ENCODE data around the gene EIF4H.
A peak's percentile ranks its signal among the peaks of the same experiment; 100 is the strongest.

Gene EIF4H

DNA sequence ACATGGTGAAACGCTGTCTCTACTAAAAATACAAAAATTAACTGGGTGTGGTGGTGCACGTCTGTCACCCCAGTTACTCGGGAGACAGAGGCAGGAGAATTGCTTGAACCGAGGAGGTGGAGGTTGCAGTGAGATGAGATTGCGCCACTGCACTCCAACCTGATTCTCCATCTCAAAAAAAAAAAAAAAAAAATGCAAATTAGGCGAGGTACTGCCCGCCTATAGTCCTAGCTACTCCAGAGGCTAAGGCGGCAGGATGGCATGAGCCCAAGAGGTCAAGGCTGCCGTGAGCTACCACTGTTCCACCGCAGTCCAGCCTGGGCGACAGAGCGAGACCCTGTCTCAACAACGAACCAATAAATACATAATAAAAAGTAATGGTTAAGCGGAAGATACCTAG, 1.1 kb upstream of the EIF4H start:
- peaks cover 15 to 24% (median 21%) of the 10 kb centered on the region in 11 experiments; a peak in 21 of 22 replicates for H3K36me3 ChIP-seq
- peak overlapping the region; percentile 89 to 100 (median 94) for H3K4me2 ChIP-seq
- H4K20me1 ChIP-seq, result peaks cover 35 to 39% (median 37%) of the 10 kb centered on the region in 11 experiments
- peak overlapping the region; percentile 83 to 98 (median 94); a peak in 18 of 20 replicates for H3K4me3 ChIP-seq
- TF ChIP-seq Cebpa-rat (IDR thresholded peaks at IDR 0.05), result peak in 1 of 11 experiments; percentile 36; a peak in 1 of 22 replicates
- peaks cover 38 to 49% (median 40%) of the 10 kb centered on the region in 10 experiments for H3K4me1 ChIP-seq
- no peaks in the 10 kb centered on the region for H3K27me3 ChIP-seq
- peak overlapping the region in 9 of 11 experiments; percentile 97 to 99 (median 99); a peak in 15 of 22 replicates for H3K27ac ChIP-seq
- peak overlapping the region; percentile 98 to 100 (median 99); a peak in 19 of 22 replicates for H3K9ac ChIP-seq
- H3K9me3 ChIP-seq (replicated peaks in 1 of 11), result no peaks in the 10 kb centered on the region

DNA sequence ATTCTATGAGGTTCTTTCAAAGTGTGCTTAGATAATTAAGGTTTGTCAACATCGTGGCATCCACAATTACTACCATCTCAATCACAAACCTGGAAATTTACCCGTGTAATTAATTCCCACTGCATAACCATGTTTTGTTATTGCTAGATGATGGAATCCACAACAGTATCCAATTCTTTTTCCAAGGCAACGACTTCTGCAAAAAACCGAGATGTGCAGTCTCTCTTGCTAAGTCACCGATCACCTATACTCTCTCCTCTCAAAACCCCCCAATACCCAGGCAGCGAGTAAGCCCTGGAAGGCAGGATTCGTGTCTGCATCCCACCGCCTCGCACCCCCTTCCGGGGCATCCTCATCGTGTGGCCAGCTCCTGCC, 678 bp upstream of the EIF4H start:
- Histone ChIP-seq H3K27me3 (no peaks in the 10 kb centered on the region), H4K20me1 (peaks cover 39 to 43% (median 41%) of the 10 kb centered on the region in 11 experiments), H3K27ac (peak overlapping the region; percentile 97 to 99 (median 99)), H3K4me1 (peaks cover 42 to 50% (median 44%) of the 10 kb centered on the region in 10 experiments), H3K9ac (peak overlapping the region; percentile 98 to 100 (median 99)), H3K4me2 (peak overlapping the region; percentile 89 to 100 (median 94)), H3K4me3 (peak overlapping the region; percentile 83 to 98 (median 94)), H3K9me3 (replicated peaks in 1 of 11) (no peaks in the 10 kb centered on the region), H3K36me3 (peaks cover 18 to 28% (median 25%) of the 10 kb centered on the region in 11 experiments)
- TF ChIP-seq Cebpa-rat (IDR thresholded peaks at IDR 0.05), result no peak

DNA sequence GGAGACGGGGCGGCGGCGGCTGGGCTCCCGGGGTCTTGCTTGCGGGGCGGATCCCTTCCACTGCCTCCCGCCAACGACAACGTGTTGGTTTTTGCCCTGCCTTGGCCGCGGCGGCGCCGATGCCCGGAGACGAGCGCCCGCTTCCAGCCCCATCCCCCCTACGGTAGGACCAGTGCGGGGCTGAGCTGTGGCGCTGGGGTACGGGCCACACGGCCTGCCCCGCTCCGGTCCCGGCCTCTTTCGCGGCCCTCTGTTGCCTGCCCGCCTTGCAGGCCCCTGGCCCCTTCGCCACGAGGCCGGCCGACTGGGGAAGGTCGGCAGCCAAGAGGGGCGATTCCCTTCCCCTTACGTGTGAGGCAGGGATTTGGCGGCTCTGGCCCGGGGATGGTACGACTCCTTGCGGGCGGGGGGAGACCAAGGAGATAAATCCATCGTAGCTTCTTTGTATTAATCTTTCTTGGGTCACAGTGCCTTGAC, 488 bp downstream of the EIF4H start:
- Histone ChIP-seq H3K9ac (peak overlapping the region; percentile 98 to 100 (median 99)), H3K36me3 (peaks cover 30 to 40% (median 37%) of the 10 kb centered on the region in 11 experiments), H3K4me2 (peak overlapping the region; percentile 84 to 100 (median 94)), H3K4me3 (peak overlapping the region; percentile 83 to 98 (median 94)), H4K20me1 (peaks cover 50 to 54% (median 53%) of the 10 kb centered on the region in 11 experiments), H3K4me1 (peaks cover 53 to 61% (median 56%) of the 10 kb centered on the region in 10 experiments), H3K27me3 (no peaks in the 10 kb centered on the region), H3K27ac (peak overlapping the region; percentile 97 to 99 (median 99)), H3K9me3 (replicated peaks in 1 of 11) (no peaks in the 10 kb centered on the region)
- no peak for TF ChIP-seq Cebpa-rat (IDR thresholded peaks at IDR 0.05)

DNA sequence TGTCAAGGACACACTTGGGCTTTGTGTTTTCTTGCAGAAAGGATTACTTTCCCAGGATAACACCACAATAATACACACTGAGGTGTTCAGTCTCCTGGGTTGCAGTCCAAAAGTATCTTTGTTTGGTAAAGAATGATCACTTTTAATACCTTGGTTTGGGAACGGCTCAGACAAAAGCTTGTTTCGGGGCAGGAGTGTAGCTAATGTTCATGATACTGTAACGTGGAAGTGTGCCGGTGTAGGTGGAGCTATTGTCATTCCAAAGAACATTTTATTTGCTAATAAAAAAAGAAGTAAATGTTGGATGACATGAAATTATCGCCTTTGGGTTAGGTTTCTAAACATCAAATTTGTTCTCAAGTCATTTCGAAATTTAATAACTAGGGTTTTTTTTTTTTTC, 1.2 kb downstream of the EIF4H start:
- no peaks in the 10 kb centered on the region for H3K9me3 ChIP-seq (replicated peaks in 1 of 11)
- H3K4me3 ChIP-seq, result peak overlapping the region; percentile 83 to 98 (median 94)
- H4K20me1 ChIP-seq, result peaks cover 57 to 61% (median 60%) of the 10 kb centered on the region in 11 experiments
- H3K9ac ChIP-seq, result peak overlapping the region; percentile 98 to 100 (median 99)
- H3K4me1 ChIP-seq, result peaks cover 53 to 66% (median 62%) of the 10 kb centered on the region in 10 experiments
- TF ChIP-seq Cebpa-rat (IDR thresholded peaks at IDR 0.05), result no peak
- peak overlapping the region; percentile 84 to 100 (median 94) for H3K4me2 ChIP-seq
- no peaks in the 10 kb centered on the region for H3K27me3 ChIP-seq
- H3K27ac ChIP-seq, result peak overlapping the region; percentile 97 to 99 (median 99); a peak in 21 of 22 replicates
- H3K36me3 ChIP-seq, result peaks cover 37 to 47% (median 44%) of the 10 kb centered on the region in 11 experiments

DNA sequence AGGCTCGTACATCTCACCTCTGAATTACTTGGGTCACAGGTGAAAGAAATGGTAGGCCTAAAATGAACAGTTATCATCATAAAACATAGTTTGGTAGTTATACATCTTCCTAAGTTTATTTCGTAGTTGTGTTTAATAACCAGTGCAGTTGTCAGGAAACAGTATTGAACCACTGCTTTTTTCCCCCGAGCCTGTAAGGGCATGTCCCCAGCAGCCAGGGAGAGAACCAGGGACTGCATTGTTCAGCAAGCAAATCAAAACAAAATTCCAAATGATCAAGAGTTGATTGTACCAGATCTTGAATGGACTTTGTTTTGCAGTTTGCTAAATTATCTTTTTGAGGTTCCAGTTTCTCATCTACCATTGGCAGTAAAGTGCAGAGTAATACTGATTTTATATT, 2.4 kb downstream of the EIF4H start:
- Histone ChIP-seq H3K27me3 (no peaks in the 10 kb centered on the region), H3K9ac (peak overlapping the region; percentile 27 to 100 (median 99); a peak in 18 of 22 replicates), H3K4me1 (peaks cover 63 to 74% (median 70%) of the 10 kb centered on the region in 10 experiments), H4K20me1 (peaks cover 69 to 73% (median 72%) of the 10 kb centered on the region in 11 experiments), H3K4me3 (peak overlapping the region; percentile 4 to 98 (median 92); a peak in 16 of 20 replicates), H3K27ac (peak overlapping the region in 4 of 11 experiments; percentile 13 to 56 (median 21); a peak in 3 of 22 replicates), H3K4me2 (peak overlapping the region; percentile 84 to 100 (median 94)), H3K9me3 (replicated peaks in 1 of 11) (no peaks in the 10 kb centered on the region), H3K36me3 (peaks cover 48 to 59% (median 56%) of the 10 kb centered on the region in 11 experiments)
- TF ChIP-seq Cebpa-rat (IDR thresholded peaks at IDR 0.05), result no peak

DNA sequence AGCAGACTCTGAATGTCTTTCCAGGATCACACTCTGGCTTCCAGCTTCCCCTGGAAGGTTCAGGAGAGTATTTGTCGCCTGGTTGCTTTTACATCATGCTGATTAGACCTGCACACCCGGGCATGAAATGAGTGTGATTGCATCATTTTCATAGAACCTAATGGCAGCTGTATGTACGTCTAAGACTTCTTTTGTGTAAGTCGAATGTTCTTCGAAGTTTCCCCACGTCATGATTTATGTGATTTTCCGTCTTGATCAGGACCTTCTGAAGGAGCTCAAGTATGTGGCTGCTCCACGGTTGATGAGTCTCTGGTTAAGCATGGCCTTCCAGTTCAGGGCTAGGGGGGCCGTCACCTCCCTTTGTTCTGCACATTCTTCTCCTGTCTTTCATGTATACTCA, 4.5 kb downstream of the EIF4H start:
- TF ChIP-seq Cebpa-rat (IDR thresholded peaks at IDR 0.05), result peak in 5 of 11 experiments; percentile 15 to 81 (median 55); a peak in 5 of 22 replicates
- Histone ChIP-seq H3K27ac (peak overlapping the region in 4 of 11 experiments; percentile 15 to 56 (median 36); a peak in 6 of 22 replicates), H3K4me2 (peak overlapping the region; percentile 84 to 100 (median 94))

DNA sequence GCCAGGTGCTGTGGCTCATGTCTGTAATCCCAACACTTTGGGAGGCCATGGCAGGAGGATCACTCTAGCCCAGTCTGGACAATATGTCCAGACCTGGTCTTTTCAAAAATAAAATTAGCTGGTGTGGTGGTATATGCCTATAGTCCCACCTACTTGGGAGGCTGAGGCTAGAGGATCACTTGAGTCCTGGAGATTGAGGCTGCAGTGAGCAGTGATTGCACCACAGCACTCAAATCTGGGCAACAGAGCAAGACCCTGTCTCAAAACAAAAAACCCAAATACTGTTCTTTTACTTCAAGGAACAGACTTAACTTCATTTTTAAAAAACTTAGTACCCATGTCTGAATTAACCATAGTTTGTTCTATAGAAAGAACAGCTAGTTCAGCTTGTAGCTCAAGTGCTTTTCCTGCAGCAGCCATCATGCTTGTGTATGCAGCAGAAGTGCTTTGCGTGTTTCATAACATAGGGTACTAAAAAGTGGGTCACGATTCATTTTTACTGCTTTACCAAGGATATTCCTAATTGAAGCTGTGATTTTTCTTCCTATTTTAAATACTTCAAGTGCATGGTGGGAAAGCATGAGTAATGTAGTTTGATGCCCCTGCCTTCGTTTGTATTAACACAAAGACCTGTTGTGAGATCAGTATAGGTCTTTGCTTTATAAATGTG, 5.9 kb downstream of the EIF4H start:
- Histone ChIP-seq H4K20me1 (peaks cover 100% of the 10 kb centered on the region in 11 experiments), H3K9me3 (replicated peaks in 1 of 11) (no peaks in the 10 kb centered on the region), H3K27me3 (no peaks in the 10 kb centered on the region), H3K4me2 (peak overlapping the region in 7 of 11 experiments; percentile 2 to 100 (median 86); a peak in 7 of 22 replicates), H3K9ac (no peak overlapping the region), H3K36me3 (peaks cover 59 to 94% (median 88%) of the 10 kb centered on the region in 11 experiments), H3K4me1 (peaks cover 84 to 97% (median 89%) of the 10 kb centered on the region in 10 experiments), H3K27ac (no peak overlapping the region), H3K4me3 (no peak overlapping the region)
- TF ChIP-seq Cebpa-rat (IDR thresholded peaks at IDR 0.05), result no peak

More for the DNA sequence above, 4.5 kb downstream of the EIF4H start:
- Histone ChIP-seq H4K20me1 (peaks cover 90 to 94% (median 93%) of the 10 kb centered on the region in 11 experiments), H3K9ac (peak overlapping the region in 4 of 11 experiments; percentile 22 to 99 (median 99); a peak in 6 of 22 replicates), H3K4me1 (peaks cover 72 to 84% (median 77%) of the 10 kb centered on the region in 10 experiments), H3K27me3 (no peaks in the 10 kb centered on the region), H3K9me3 (replicated peaks in 1 of 11) (no peaks in the 10 kb centered on the region), H3K4me3 (no peak overlapping the region), H3K36me3 (peaks cover 59 to 80% (median 74%) of the 10 kb centered on the region in 11 experiments)

DNA sequence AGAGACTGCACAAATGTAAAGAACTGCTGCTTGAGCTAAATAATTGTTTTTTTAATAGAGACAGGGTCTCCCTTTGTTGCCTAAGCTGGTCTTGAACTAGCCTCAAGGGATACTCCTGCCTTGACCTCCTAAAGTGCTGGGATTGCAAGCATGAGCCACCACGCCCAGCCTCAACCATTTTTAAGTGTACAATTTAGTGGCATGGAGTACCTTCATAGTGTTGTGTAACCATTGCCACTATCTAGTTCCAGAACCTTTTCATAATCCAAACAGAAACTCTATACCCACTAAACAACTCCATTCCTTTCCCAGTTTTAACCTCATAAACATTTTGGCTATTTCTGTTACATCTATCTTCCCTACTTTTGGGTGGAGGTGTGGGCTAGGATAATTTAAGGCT, 6.7 kb downstream of the EIF4H start:
- no peaks in the 10 kb centered on the region for H3K27me3 ChIP-seq
- no peak for TF ChIP-seq Cebpa-rat (IDR thresholded peaks at IDR 0.05)
- peaks cover 100% of the 10 kb centered on the region in 11 experiments for H4K20me1 ChIP-seq
- H3K9me3 ChIP-seq (replicated peaks in 1 of 11), result no peaks in the 10 kb centered on the region
- H3K36me3 ChIP-seq, result peaks cover 59 to 100% (median 91%) of the 10 kb centered on the region in 11 experiments
- no peak overlapping the region for H3K9ac ChIP-seq
- H3K4me3 ChIP-seq, result no peak overlapping the region
- peaks cover 85 to 100% (median 92%) of the 10 kb centered on the region in 10 experiments for H3K4me1 ChIP-seq
- peak overlapping the region in 3 of 11 experiments; percentile 2 to 11 (median 5); a peak in 1 of 22 replicates for H3K4me2 ChIP-seq
- H3K27ac ChIP-seq, result no peak overlapping the region

DNA sequence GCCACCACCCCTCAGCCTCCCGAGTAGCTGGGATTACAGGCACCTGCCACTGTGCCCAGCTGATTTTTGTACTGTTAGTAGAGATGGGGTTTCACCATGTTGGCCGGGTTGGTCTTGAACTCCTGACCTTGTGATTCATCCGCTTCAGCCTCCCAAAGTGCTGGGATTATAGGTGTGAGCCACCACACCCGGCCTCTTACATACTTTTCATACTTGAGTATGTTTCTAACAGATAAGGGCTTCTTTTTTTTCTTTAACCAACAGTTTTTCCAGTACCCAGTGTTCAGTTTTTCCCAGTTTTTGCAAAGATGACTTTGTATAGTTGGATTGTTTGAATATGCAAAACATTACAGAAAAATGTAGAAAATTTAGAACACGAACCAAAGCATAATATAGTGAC, 7.7 kb downstream of the EIF4H start:
- Histone ChIP-seq H3K9ac (no peak overlapping the region), H3K4me1 (peaks cover 81 to 100% (median 89%) of the 10 kb centered on the region in 10 experiments), H3K9me3 (replicated peaks in 1 of 11) (no peaks in the 10 kb centered on the region), H3K4me2 (peak overlapping the region in 3 of 11 experiments; percentile 19 to 79 (median 66); a peak in 2 of 22 replicates), H3K27me3 (no peaks in the 10 kb centered on the region), H3K27ac (no peak overlapping the region), H3K36me3 (peaks cover 53 to 100% (median 91%) of the 10 kb centered on the region in 11 experiments), H4K20me1 (peaks cover 100% of the 10 kb centered on the region in 11 experiments), H3K4me3 (no peak overlapping the region)
- no peak for TF ChIP-seq Cebpa-rat (IDR thresholded peaks at IDR 0.05)
